ENCODE measurements around the gene ARHGAP28. TPM values are rescaled to one million over a fixed set of nuclear protein-coding genes. Genes with fewer than 3 reads are reported as not detected.

ARHGAP28 gene
- polyA plus RNA-seq, 1 of the 3 experiments (the other 2 are of a cell fraction): 0.99 TPM

GRCh38 chr18:6734726-6735430, 5.4 kb downstream of the ARHGAP28 start:
- ChIA-PET POLR2A (no interaction called here), CTCF (interaction anchor here (1.2 kb wide), 1 partner anchor 192 kb away, joined by 5 read pairs; no protein-coding TSS in a partner anchor)
- Histone ChIP-seq H3K27ac (ENCODE audit: low read depth in 2 of 2, low read length in 1 of 2) (peak overlapping the region in 1 of 2 experiments; percentile 16; a peak in 1 of 4 replicates), H2AFZ (ENCODE audit: low read depth) (no peak overlapping the region), H3K9me2 (no peaks in the 10 kb centered on the region), H3K36me3 (replicated peaks in 1 of 2; ENCODE audit: control insufficient read depth in 1 of 2, insufficient read depth in 2 of 2, low read length in 1 of 2) (no peaks in the 10 kb centered on the region), H3K4me2 (no peak overlapping the region), H3K4me3 (ENCODE audit: low read depth in 2 of 2, low read length in 1 of 2) (no peak overlapping the region), H3K9ac (no peak overlapping the region), H3K9me3 (no peaks in the 10 kb centered on the region), H3K4me1 (ENCODE audit: control insufficient read depth in 1 of 2, insufficient read depth in 2 of 2, low read depth in 1 of 2, low read length in 1 of 2) (peaks cover 5 to 16% of the 10 kb centered on the region in 2 experiments; a peak in 3 of 4 replicates), H4K20me1 (ENCODE audit: insufficient read depth) (no peaks in the 10 kb centered on the region), H3F3A (replicated peaks; ENCODE audit: insufficient read depth) (peaks cover 13% of the 10 kb centered on the region), H3K79me2 (ENCODE audit: insufficient read depth) (no peaks in the 10 kb centered on the region), H3K27me3 (ENCODE audit: insufficient read depth) (no peaks in the 10 kb centered on the region; the same call in 1 of the 2 replicates)
- WGBS (ENCODE audit: low lambda C conversion rate): 80% methylated on average over 7 of the region's 7 CpGs
- peak; percentile 35 for DNase-seq
- TF ChIP-seq MAX (IDR thresholded peaks at IDR 0.05; ENCODE audit: low read depth): no peak
- TF ChIP-seq RFX5 (IDR thresholded peaks at IDR 0.05; ENCODE audit: low read length): no peak
- TF ChIP-seq EP300 (IDR thresholded peaks at IDR 0.05; ENCODE audit: borderline replicate concordance in 1 of 2, low read depth in 1 of 2, low read length in 1 of 2): no peak
- no peak for TF ChIP-seq JUND (IDR thresholded peaks at IDR 0.05)
- no peak for TF ChIP-seq USF1 (IDR thresholded peaks at IDR 0.05; ENCODE audit: borderline replicate concordance, low read depth)
- no peak for TF ChIP-seq GABPA (IDR thresholded peaks at IDR 0.05; ENCODE audit: low read depth)
- peak; percentile 49; the same call in 1 of the 2 replicates for TF ChIP-seq RCOR1 (IDR thresholded peaks at IDR 0.05; ENCODE audit: low read length)
- no peak for TF ChIP-seq FOXJ3 (CRISPR knock-in tag; IDR thresholded peaks at IDR 0.05)
- TF ChIP-seq USF2 (IDR thresholded peaks at IDR 0.05; ENCODE audit: borderline replicate concordance, low read depth, low read length): no peak
- TF ChIP-seq TCF12 (IDR thresholded peaks at IDR 0.05): peak; percentile 51

- Histone ChIP-seq H4K20me1 (ENCODE audit: insufficient read depth) (peaks cover 7% of the 10 kb centered on the region; the same call in 1 of the 2 replicates), H3K9me3 (no peaks in the 10 kb centered on the region), H3K4me1 (ENCODE audit: control insufficient read depth in 1 of 2, insufficient read depth in 2 of 2, low read depth in 1 of 2, low read length in 1 of 2) (peaks cover 4% of the 10 kb centered on the region in 2 experiments; a peak in 3 of 4 replicates), H3K27ac (ENCODE audit: low read depth in 2 of 2, low read length in 1 of 2) (no peak overlapping the region), H2AFZ (ENCODE audit: low read depth) (no peak overlapping the region), H3K9me2 (no peaks in the 10 kb centered on the region), H3K27me3 (ENCODE audit: insufficient read depth) (no peaks in the 10 kb centered on the region), H3K4me3 (ENCODE audit: low read depth in 2 of 2, low read length in 1 of 2) (no peak overlapping the region), H3K4me2 (no peak overlapping the region), H3K36me3 (replicated peaks in 1 of 2; ENCODE audit: control insufficient read depth in 1 of 2, insufficient read depth in 2 of 2, low read length in 1 of 2) (no peaks in the 10 kb centered on the region), H3K9ac (no peak overlapping the region), H3K79me2 (ENCODE audit: insufficient read depth) (no peaks in the 10 kb centered on the region), H3F3A (replicated peaks; ENCODE audit: insufficient read depth) (peaks cover 13% of the 10 kb centered on the region)
- POLR2A ChIA-PET: no interaction called here
- no peak for DNase-seq
- CTCF ChIA-PET: interaction anchor here (0.8 kb wide), 1 partner anchor 106 kb away, joined by 3 read pairs; no protein-coding TSS in a partner anchor
- TF ChIP-seq EZH2phosphoT487 (IDR thresholded peaks at IDR 0.05; ENCODE audit: borderline replicate concordance, low read depth): no peak
- TF ChIP-seq REST (IDR thresholded peaks at IDR 0.05; ENCODE audit: low read depth, low read length): no peak
- no peak for TF ChIP-seq MEF2A (IDR thresholded peaks at IDR 0.05; ENCODE audit: borderline replicate concordance, low read depth)
- TF ChIP-seq PBX3 (IDR thresholded peaks at IDR 0.05): no peak
- TF ChIP-seq RAD21 (IDR thresholded peaks at IDR 0.05; ENCODE audit: low read length): no peak
- TF ChIP-seq FOXJ3 (CRISPR knock-in tag; IDR thresholded peaks at IDR 0.05): no peak
- no peak for TF ChIP-seq SMC3 (IDR thresholded peaks at IDR 0.05; ENCODE audit: low read depth, low read length)
- no peak for TF ChIP-seq FOSL2 (IDR thresholded peaks at IDR 0.05; ENCODE audit: borderline replicate concordance, low read depth)
- no peak for TF ChIP-seq IRF3 (IDR thresholded peaks at IDR 0.05; ENCODE audit: low read depth, low read length)
- TF ChIP-seq POLR2AphosphoS5 (IDR thresholded peaks at IDR 0.05; ENCODE audit: low read depth, low read length): no peak
- TF ChIP-seq TEAD4 (IDR thresholded peaks at IDR 0.05; ENCODE audit: borderline replicate concordance, insufficient read depth): no peak
Measured at GRCh38 chr18:6737833-6738232, 8.3 kb downstream of the ARHGAP28 start.
